Right renal pelvis (tissue), 4 donors: Measurements from ENCODE around the gene MYO9A. TPM values are rescaled to one million over a fixed set of nuclear protein-coding genes. Genes with fewer than 3 reads are reported as not detected.

Experiments used
- DNase-seq, 4 donors: peaks; one replicate each; pipeline ENCODE4 v3.0.0-alpha.2; 2013; ENCODE audit warnings: low read depth in 4 of 4, low spot score in 3 of 4, missing footprints in 1 of 4
- polyA plus RNA-seq, 4 donors: library from polyadenylated mRNA; unstranded; fragments of 120-200 nt; gene quantifications; one replicate each; pipeline ENCODE4 v1.2.1, GENCODE V29; 2013; ENCODE audit not compliant: insufficient read length in 4 of 4

Gene MYO9A
- polyA plus RNA-seq, 4 donors = 32.4 to 36.6 (median 33.4) TPM

DNA sequence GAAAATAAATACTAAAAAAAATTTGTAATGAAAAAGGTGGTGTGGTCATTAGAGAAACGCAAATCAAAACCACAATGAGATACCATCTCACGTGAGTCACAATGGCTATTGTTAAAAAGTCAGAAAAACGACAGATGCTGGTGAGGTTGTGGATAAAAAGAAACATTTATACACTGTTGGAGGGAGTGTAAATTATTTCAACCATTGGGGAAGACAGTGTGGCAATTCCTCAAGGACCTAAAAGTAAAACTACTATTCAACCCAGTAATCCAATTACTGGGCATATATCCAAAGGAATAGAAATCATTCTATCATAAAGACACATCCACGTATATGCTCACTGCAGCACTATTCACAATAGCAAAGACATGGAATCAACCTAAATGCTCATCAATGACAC, 120.3 kb downstream of the MYO9A start:
- no peak for DNase-seq

GRCh38 chr15:71975816-71976150, 142.2 kb downstream of the MYO9A start:
- DNase-seq = no peak

- DNase-seq = no peak
These were observed 143.7 kb downstream of the MYO9A start for GRCh38 chr15:71974211-71974610.

DNA sequence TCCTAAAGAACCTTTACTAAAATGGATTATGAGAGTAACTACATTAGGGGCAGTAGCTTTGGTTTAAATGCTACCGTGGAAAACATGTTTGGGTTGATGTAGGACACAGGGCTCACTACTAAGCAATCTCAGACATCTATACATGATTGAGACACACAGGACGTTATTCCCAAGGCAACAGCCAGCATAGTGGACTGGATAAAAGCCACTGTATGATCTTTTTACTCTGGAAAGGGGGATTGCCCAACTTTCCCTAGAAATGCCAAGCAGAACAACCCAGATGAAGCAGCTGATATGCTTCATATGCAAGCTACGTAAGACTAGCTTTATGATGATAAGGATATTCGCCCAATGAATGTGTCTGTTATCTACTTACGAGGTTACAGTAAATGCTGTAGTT, 144.6 kb downstream of the MYO9A start:
- DNase-seq = no peak

GRCh38 chr15:71971905-71972304, 146.0 kb downstream of the MYO9A start:
- DNase-seq = no peak

GRCh38 chr15:71970435-71970834, 147.5 kb downstream of the MYO9A start:
- no peak for DNase-seq

DNA sequence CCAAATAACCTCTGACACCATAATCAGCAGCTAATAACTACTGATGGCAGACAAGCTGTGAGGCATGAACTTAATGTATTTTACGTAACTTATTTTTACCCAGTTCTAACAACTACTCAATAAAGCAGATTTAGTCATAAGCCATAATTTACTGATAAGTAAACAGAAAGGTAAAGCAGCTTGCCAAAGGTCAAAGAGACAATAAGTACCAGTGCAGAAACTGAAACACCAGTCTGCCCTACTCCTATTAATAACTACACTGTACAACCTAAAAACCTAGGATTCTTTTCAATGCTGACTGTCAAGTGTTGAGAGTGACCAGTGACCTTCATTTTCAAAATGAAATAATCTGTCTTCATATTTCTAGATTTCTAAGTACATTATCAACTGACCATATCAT, 155.4 kb downstream of the MYO9A start:
- DNase-seq = no peak

- DNase-seq = no peak
These were observed 160.9 kb downstream of the MYO9A start for GRCh38 chr15:71957026-71957425.

GRCh38 chr15:71951134-71951533, 166.8 kb downstream of the MYO9A start:
- DNase-seq = no peak

DNA sequence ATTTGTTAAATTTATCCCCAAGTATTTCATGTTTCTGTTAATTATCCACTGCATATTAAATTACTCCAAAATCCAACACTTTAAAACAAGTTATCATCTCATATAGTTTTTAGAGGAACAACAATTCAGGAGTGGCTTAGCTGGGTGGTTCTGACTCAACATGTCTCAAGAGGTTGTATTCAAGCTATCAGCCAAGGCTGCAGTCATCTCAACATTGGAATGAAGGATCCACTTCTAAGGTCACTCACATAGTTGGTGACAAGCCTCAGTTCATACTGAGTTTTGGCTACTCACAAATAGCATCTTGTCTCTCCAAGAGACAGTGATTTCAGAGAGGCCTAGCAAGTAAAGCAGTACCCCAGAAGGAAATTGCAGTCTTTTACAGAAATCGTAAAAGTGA, 172.9 kb downstream of the MYO9A start:
- no peak for DNase-seq

DNA sequence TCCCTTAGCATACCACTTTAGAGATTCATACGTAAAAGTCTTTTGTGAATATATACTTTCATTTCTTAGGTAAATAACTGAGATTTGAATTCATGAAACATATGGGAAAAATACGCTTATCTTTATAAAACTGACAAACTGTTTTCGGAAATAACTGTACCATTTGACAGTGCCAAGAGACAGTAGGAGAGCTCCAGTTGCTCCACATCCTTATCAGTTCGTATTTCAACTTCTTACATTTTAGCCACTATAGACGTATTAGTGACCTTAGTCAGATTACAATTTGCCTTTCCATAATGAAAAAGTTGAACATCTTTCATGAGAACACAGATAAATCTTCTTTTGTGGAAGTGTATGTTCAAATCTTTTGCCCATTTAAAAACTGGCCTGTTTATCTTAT, 174.1 kb downstream of the MYO9A start:
- no peak for DNase-seq

DNA sequence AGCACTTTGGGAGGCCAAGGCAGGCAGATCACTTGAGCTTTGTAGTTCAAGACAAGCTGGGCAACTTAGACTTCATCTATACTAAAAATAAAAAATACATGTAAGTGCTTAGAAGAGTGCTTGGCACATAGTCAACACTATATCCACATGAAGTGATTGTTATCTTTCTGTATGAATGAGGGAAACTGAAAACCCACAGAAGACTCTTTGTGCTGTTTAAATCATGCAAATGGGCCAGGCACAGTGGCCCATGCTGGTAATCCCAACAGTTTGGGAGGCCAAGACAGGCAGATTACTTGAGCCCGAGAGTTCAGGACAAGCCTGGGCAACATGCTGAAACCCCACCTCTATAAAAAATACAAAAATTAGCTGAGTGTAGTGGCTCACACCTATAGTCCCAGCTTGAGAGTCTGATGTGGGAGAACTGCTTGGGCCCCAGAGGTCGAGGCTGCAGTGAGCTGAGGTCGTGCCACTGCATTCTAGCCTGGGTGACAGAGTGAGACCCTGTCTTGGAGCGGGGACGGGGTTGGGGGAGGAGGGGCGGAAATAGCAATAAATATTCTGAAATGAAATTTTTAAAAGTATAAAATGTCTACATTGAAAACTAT, 177.9 kb downstream of the MYO9A start:
- DNase-seq = no peak

DNA sequence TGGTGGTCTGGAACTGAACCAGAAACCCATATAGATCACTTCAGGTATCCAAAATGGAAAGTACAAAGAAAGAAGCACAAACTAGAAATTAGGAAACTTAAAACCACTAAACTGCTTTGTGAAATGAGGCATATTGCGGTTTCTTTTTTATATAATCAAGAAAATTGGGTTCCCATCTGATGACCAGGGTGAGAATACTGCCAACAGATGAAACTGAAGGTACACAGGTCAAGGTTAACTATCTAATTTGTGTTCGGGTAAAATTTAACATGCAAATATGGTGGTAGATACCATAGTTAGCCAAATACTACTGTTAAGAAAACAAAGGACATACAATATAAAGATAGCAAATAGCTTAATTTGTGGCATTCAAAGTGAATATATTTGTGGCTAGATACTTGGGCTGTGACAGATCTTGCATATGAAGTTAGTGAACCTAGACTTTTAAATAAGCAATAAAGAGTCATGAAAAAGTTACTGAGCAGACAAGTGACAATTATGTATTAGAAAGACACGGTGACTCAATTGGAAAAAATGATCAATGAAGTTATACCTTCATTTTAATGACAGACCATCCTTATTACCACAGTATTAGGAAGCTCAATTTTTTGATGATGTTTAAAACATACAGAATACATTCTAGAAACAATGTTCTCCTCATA, 180.2 kb downstream of the MYO9A start:
- no peak for DNase-seq

DNA sequence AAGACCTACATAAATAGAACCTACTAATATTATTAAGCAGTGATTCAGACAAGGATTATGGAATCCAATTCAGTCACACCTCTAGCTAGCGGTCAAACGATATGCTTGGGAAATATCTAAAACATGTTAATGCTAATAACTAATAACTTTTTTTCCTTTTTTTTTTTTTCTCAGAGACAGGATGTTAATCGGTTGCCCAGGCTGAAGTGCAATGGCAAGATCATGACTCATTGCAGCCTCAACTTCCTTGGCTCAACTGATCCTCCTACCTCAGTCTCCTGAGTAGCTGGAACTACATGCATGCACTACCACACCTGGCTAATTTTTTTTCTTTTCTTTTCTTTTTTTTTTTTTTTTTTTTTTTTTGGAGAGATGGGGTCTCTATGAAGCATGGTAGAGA, 183.5 kb downstream of the MYO9A start:
- DNase-seq = no peak

DNA sequence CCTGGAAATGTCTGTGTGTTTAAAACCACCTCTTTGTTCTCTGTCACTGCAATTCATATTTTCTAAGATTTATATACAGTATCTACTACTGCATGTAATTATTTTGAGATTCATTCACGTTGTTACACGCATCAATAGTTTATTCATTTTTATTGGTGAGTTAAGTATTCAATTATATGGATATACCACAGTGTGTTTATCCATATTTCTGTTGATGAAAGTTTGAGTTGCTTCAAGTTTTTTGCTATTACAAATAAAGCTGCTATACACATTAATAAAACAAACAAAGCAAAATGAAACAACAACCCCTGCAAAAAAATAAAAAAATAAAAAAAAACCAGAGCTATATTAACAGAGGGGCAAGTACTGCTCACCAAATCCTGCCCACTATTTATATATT, 185.3 kb downstream of the MYO9A start:
- DNase-seq = no peak

- no peak for DNase-seq
These were observed 186.7 kb downstream of the MYO9A start for GRCh38 chr15:71931261-71931660.

GRCh38 chr15:71925145-71925544, 192.8 kb downstream of the MYO9A start:
- DNase-seq = no peak

DNA sequence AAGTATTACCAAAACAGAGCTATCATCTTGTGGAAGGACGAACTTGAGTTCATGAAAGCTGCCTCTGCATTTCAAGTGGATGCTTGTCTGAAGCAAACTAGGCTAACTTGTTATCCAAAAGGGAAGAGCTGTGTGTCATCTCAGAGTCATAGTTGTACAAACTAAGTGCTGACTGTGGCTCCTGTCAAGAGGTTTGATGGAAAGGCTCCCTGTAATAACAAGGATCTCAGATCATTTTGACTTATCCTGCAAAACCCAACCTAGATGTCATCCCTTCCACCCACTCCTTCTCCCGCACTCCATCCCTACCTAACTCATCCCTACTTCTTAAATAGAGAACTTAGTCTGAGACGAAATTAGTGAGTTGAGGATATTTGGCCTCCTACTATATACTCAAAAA, 196.8 kb downstream of the MYO9A start:
- no peak for DNase-seq

DNA sequence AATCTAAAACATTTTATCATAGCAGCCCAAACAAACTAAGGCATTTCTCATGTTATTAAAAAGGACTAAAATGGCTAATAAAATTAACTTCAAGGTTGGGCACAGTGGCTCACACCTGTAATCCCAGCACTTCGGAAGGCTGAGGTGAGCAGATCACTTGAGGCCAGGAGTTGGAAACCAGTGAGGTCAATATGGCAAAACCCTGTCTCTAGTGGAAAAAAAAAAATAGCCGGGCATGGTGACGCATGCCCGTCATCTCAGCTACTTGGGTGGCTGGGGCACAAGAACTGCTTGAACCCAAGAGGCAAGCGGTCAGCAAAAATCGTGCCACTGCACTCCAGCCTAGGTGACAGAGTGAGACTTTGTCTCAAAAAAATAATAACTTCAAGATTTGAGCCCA, 197.4 kb downstream of the MYO9A start:
- no peak for DNase-seq

DNA sequence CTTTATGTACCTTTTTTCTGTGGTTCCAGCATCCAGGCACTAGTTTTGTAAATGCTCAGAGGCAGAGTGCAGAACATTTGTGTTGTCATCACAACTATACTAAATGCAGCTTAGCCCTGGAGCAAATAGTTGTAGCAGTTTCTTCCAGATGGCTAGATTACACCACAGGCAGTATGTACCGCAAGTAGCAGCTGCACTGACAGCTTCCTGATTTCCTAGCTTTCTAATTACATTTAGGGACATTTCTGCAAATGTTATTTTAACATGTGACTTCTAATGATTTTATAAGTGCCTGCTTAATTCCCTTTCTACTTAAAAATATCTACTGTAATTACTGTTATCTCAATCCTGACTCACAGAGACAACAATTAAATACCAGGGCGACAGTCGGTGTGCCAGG, 201.1 kb downstream of the MYO9A start:
- DNase-seq = no peak

DNA sequence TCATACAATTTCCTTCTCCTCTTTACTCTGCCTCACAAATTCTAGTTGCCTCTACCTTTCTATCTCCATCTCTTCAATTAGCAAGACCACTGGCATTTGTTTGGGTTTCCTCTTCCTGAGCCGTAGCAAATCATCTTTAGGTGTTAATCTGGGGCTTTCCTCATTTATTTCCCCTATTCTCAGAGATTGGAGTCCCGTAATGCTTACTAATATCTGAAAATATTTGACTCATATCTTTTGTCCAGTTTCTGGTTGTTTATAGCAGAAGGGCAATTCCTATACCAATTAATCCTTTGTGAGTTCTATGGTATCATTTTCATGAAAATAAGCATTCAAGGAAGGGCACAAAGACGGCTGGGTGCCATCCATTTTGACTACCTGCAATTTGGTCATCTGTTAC, 203.9 kb downstream of the MYO9A start:
- no peak for DNase-seq

DNA sequence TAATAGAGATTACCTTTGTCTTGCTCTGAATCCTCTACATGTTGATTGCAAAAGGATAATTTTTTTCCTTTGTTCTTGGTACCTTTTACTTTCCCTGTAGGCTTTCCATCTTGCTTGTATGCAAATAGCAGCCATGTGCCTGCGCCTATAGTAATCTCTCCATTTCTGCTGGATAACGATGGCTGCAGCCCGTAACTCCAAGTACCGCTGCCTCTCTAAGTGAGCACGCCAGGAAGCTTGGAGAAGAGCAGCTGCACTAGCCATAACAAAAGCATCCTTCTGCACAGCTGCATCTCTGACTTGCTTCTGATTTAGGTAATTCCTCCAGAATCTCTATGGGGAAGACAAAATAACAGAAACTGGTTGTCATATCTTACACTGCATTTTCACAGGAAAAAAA, 218.3 kb downstream of the MYO9A start:
- DNase-seq = no peak

GRCh38 chr15:71893691-71894090, 224.3 kb downstream of the MYO9A start:
- no peak for DNase-seq
